ENCODE results near the gene CXCL1.

DNA sequence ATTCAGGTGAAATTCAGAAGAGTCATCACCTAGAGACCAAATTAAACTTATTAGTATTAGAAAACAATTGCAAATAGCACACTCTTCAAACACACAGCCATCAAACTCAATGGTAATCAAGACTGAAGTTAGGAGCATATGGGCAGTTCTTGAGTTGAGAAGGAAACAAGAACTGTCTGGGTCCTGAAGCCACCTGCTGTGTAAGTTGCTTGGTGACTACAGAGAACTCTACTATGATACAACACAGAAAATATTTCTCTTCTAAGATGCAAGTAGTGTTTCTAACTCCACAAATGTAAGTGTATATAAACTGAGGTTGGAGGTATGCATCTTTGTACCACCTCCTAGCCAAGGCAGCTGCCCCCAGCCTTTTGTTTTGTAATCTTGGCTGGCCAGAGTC is 16.4 kb upstream of the CXCL1 start:
- no peak for TF ChIP-seq POLR2A (IDR thresholded peaks at IDR 0.05)
- TF ChIP-seq, protein P1, sequence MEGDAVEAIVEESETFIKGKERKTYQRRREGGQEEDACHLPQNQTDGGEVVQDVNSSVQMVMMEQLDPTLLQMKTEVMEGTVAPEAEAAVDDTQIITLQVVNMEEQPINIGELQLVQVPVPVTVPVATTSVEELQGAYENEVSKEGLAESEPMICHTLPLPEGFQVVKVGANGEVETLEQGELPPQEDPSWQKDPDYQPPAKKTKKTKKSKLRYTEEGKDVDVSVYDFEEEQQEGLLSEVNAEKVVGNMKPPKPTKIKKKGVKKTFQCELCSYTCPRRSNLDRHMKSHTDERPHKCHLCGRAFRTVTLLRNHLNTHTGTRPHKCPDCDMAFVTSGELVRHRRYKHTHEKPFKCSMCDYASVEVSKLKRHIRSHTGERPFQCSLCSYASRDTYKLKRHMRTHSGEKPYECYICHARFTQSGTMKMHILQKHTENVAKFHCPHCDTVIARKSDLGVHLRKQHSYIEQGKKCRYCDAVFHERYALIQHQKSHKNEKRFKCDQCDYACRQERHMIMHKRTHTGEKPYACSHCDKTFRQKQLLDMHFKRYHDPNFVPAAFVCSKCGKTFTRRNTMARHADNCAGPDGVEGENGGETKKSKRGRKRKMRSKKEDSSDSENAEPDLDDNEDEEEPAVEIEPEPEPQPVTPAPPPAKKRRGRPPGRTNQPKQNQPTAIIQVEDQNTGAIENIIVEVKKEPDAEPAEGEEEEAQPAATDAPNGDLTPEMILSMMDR (IDR thresholded peaks at IDR 0.05), result no peak
